ENCODE data around the gene PNPO. TPM values are rescaled to one million over a fixed set of nuclear protein-coding genes. Genes with fewer than 3 reads are reported as not detected.

The PNPO gene
- total and polyA plus RNA-seq, 2 of the 8 experiments (the other 6 are each of a cell fraction or from before 2014, with no cell fraction given) = 7.0 to 8.1 TPM

GRCh38 chr17:47917581-47917980, 23.8 kb upstream of the PNPO start (continued):
- TF ChIP-seq CHD7 (IDR thresholded peaks at IDR 0.05; ENCODE audit: insufficient replicate concordance, low read length) (no peak), JUN (IDR thresholded peaks at IDR 0.05; ENCODE audit: low read depth, low read length) (no peak), MAFK (IDR thresholded peaks at IDR 0.05; ENCODE audit: low read depth, low read length) (no peak), TEAD4 (IDR thresholded peaks at IDR 0.05; ENCODE audit: low read depth, low read length) (no peak), KDM1A (IDR thresholded peaks at IDR 0.05; ENCODE audit: borderline replicate concordance, low read length) (no peak)

Measured in H1 (cell line).